Body of pancreas (tissue), 4 donors: Measurements from ENCODE around the gene CSNK1A1. TPM values are rescaled to one million over a fixed set of nuclear protein-coding genes. Genes with fewer than 3 reads are reported as not detected.

ENCODE experiments used
- ATAC-seq: fragments of 150-250 bp; one replicate; pipeline ENCODE4 v1.9.1; 2016
- DNase-seq, 4 donors: peaks; one replicate each; pipeline ENCODE4 v3.0.0-alpha.2; 2019
- H3K27ac ChIP-seq, 4 donors: fragments of 200-600 bp; sonication (generic); 1 replicate in 3 of 4; 2 replicates in 1 of 4; pipeline versions ENCODE4 v1.5.1 to v1.6.1; 2016 to 2019; ENCODE audit warnings: mild to moderate bottlenecking in 1 of 4, mixed read lengths in 1 of 4, moderate library complexity in 1 of 4
- H3K27me3 ChIP-seq, 2 donors: fragments of 200-600 bp; sonication (generic); one replicate each; pipeline ENCODE4 v1.6.0; 2016; ENCODE audit warnings: mild to moderate bottlenecking in 1 of 2
- H3K36me3 ChIP-seq, 2 donors: fragments of 200-600 bp; sonication (generic); replicated peaks in 1 of 2; 2 replicates each; pipeline ENCODE4 v1.5.1; 2016; ENCODE audit warnings: low read depth in 2 of 2; ENCODE audit not compliant: insufficient read depth in 1 of 2
- H3K4me1 ChIP-seq: fragments of 200-600 bp; sonication (generic); one replicate; pipeline ENCODE4 v1.6.0; 2016
- H3K4me3 ChIP-seq, 2 donors: fragments of 200-600 bp; sonication (generic); 1 replicate in 1 of 2; 2 replicates in 1 of 2; pipeline ENCODE4 v1.5.1; 2016 to 2019
- H3K9me3 ChIP-seq, 3 donors: fragments of 200-600 bp; sonication (generic); 1 replicate in 2 of 3; 2 replicates in 1 of 3; pipeline ENCODE4 v1.5.1; 2016
- POLR2A ChIP-seq, 3 donors: fragments of 450-650 bp; IDR thresholded peaks; one replicate each; pipeline ENCODE4 v1.6.1; 2016; ENCODE audit warnings: antibody characterized with exemption in 3 of 3, mild to moderate bottlenecking in 2 of 3
- WGBS, 2 donors: methylation state at CpG; one replicate each; pipeline ENCODE4 v1.1.5; 2017; 5-methylcytosine and 5-hydroxymethylcytosine counted together
- intact Hi-C: fragments of 100-400 bp; cut with DNase I; formaldehyde crosslinking; loops from one replicate; pipeline ENCODE4 v1.15.1; 2023
- total RNA-seq, 2 donors: library from RNA; depleted of rRNA; stranded (reverse); fragments of >200 nt; gene quantifications; one replicate each; pipeline ENCODE4 v1.1.0, GENCODE V29; 2016
- TF ChIP-seq, protein P1 (sequence below), 7 experiments: fragments of 450-650 bp in 4 of 7; fragments of 200-600 bp in 3 of 7; sonication (generic) in 3 of 7; IDR thresholded peaks; one replicate each; pipeline ENCODE4 v1.5.1; 2016 to 2019; ENCODE audit warnings: antibody characterized with exemption in 7 of 7

CSNK1A1 gene
- total RNA-seq, 2 donors from 2014 or later, result 82.4 to 85.4 TPM

- intact Hi-C loops, result no loop called here
- DNase-seq (no peak), ATAC-seq (no peak)
- 84 to 88% methylated on average over 15 of the region's 15 CpGs for WGBS, 2 donors
- Histone ChIP-seq H3K27me3 (no peaks in the 10 kb centered on the region), H3K27ac (peak overlapping the region in 2 of 4 donors; percentile 9 to 21), H3K36me3 (no peaks in the 10 kb centered on the region), H3K4me1 (peaks cover 77% of the 10 kb centered on the region), H3K4me3 (no peak overlapping the region), H3K9me3 (no peaks in the 10 kb centered on the region)
- TF ChIP-seq, protein P1, sequence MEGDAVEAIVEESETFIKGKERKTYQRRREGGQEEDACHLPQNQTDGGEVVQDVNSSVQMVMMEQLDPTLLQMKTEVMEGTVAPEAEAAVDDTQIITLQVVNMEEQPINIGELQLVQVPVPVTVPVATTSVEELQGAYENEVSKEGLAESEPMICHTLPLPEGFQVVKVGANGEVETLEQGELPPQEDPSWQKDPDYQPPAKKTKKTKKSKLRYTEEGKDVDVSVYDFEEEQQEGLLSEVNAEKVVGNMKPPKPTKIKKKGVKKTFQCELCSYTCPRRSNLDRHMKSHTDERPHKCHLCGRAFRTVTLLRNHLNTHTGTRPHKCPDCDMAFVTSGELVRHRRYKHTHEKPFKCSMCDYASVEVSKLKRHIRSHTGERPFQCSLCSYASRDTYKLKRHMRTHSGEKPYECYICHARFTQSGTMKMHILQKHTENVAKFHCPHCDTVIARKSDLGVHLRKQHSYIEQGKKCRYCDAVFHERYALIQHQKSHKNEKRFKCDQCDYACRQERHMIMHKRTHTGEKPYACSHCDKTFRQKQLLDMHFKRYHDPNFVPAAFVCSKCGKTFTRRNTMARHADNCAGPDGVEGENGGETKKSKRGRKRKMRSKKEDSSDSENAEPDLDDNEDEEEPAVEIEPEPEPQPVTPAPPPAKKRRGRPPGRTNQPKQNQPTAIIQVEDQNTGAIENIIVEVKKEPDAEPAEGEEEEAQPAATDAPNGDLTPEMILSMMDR (IDR thresholded peaks at IDR 0.05), result no peak
- TF ChIP-seq POLR2A (IDR thresholded peaks at IDR 0.05), result no peak
These were observed 29.2 kb downstream of the CSNK1A1 start for GRCh38 chr5:149521739-149522685.

- Histone ChIP-seq H3K4me3 (no peak overlapping the region), H3K36me3 (no peaks in the 10 kb centered on the region), H3K4me1 (peaks cover 74% of the 10 kb centered on the region), H3K27me3 (no peaks in the 10 kb centered on the region), H3K9me3 (no peaks in the 10 kb centered on the region), H3K27ac (peak overlapping the region in 3 of 4 donors; percentile 29 to 50 (median 44))
- intact Hi-C loops, result no loop called here
- ATAC-seq (peak; percentile 92), DNase-seq (peak in 1 of 4 donors; percentile 52)
- TF ChIP-seq, protein P1 (IDR thresholded peaks at IDR 0.05), result peak in 1 of 7 experiments; percentile 1
- TF ChIP-seq POLR2A (IDR thresholded peaks at IDR 0.05), result no peak
These were observed 31.6 kb downstream of the CSNK1A1 start for GRCh38 chr5:149519601-149520000.

GRCh38 chr5:149518620-149519019 lies 32.6 kb downstream of the CSNK1A1 start:
- H3K27ac ChIP-seq, result peak overlapping the region in 1 of 4 donors; percentile 15
- no peak for DNase-seq

GRCh38 chr5:149517461-149518122 lies 33.6 kb downstream of the CSNK1A1 start:
- Histone ChIP-seq H3K27ac (peak overlapping the region in 1 of 4 donors; percentile 5), H3K4me3 (no peak overlapping the region), H3K27me3 (no peaks in the 10 kb centered on the region), H3K9me3 (no peaks in the 10 kb centered on the region), H3K36me3 (peaks cover 0 to 3% of the 10 kb centered on the region in 2 donors), H3K4me1 (peaks cover 79% of the 10 kb centered on the region)
- no peak for DNase-seq
- 36 to 37% methylated on average over 5 of the region's 5 CpGs for WGBS, 2 donors
- TF ChIP-seq, protein P1 (IDR thresholded peaks at IDR 0.05), result no peak
- no peak for TF ChIP-seq POLR2A (IDR thresholded peaks at IDR 0.05)
- intact Hi-C loops, result no loop called here
- no peak for ATAC-seq

More at GRCh38 chr5:149518620-149519019, 32.6 kb downstream of the CSNK1A1 start:
- H3K4me1 ChIP-seq, result peaks cover 79% of the 10 kb centered on the region
- WGBS, 2 donors, result 19 to 22% methylated on average over 3 of the region's 3 CpGs
- TF ChIP-seq POLR2A (IDR thresholded peaks at IDR 0.05), result no peak
- TF ChIP-seq, protein P1 (IDR thresholded peaks at IDR 0.05), result no peak
- no peaks in the 10 kb centered on the region for H3K36me3 ChIP-seq
- H3K4me3 ChIP-seq, result no peak overlapping the region
- H3K27me3 ChIP-seq, result no peaks in the 10 kb centered on the region
- intact Hi-C loops, result no loop called here
- ATAC-seq, result no peak
- H3K9me3 ChIP-seq, result no peaks in the 10 kb centered on the region
